ENCODE results near the gene RESP18.
A peak's percentile ranks its signal among the peaks of the same experiment; 100 is the strongest.

Gene RESP18

DNA sequence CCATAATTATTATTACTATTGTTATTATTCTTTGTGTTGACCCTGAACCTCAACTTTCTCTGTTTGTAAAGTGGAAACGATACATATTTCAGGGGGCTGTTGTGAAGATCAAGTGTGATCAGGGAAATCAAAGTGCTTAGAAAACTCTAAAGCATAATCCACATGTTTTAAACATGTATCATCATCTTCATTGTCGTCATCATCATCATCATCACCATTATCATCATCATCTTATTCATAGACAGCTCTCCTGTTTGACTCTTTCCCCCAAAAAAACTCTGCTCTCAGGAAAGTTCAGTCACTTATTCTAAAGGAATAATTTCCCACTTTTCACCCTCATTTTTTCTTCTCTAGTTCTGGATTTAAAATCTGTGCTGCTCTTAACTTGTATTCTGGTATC is 28.3 kb downstream of the RESP18 start:
- Histone ChIP-seq H3K79me2 (ENCODE audit: low read length) (no peaks in the 10 kb centered on the region), H3K9me2 (replicated peaks; ENCODE audit: insufficient read depth, low read length) (no peaks in the 10 kb centered on the region), H3K4me3 (ENCODE audit: low read length) (no peak overlapping the region), H3F3A (ENCODE audit: insufficient read depth, low read length) (peaks cover 5% of the 10 kb centered on the region; the same call in 1 of the 2 replicates), H3K36me3 (replicated peaks; ENCODE audit: insufficient read depth, low read length) (no peaks in the 10 kb centered on the region), H3K9ac (ENCODE audit: low read length) (no peak overlapping the region), H3K27me3 (replicated peaks; ENCODE audit: insufficient read depth, low read length) (peaks cover 70% of the 10 kb centered on the region), H2AFZ (ENCODE audit: low read length) (no peak overlapping the region), H3K4me1 (ENCODE audit: low read length) (peaks cover 11% of the 10 kb centered on the region), H3K9me3 (replicated peaks; ENCODE audit: insufficient read depth, low read length) (no peaks in the 10 kb centered on the region), H3K27ac (ENCODE audit: low read length) (no peak overlapping the region), H3K4me2 (ENCODE audit: low read depth, low read length) (no peak overlapping the region), H4K20me1 (ENCODE audit: insufficient read depth, low read length) (no peaks in the 10 kb centered on the region)
- DNase-seq = no peak
- TF ChIP-seq EZH2phosphoT487 (IDR thresholded peaks at IDR 0.05; ENCODE audit: low read length) (no peak), EZH2 (optimal IDR thresholded peaks at IDR 0.05; ENCODE audit: low read depth, low read length) (no peak)
- TF ChIP-seq, protein P1, sequence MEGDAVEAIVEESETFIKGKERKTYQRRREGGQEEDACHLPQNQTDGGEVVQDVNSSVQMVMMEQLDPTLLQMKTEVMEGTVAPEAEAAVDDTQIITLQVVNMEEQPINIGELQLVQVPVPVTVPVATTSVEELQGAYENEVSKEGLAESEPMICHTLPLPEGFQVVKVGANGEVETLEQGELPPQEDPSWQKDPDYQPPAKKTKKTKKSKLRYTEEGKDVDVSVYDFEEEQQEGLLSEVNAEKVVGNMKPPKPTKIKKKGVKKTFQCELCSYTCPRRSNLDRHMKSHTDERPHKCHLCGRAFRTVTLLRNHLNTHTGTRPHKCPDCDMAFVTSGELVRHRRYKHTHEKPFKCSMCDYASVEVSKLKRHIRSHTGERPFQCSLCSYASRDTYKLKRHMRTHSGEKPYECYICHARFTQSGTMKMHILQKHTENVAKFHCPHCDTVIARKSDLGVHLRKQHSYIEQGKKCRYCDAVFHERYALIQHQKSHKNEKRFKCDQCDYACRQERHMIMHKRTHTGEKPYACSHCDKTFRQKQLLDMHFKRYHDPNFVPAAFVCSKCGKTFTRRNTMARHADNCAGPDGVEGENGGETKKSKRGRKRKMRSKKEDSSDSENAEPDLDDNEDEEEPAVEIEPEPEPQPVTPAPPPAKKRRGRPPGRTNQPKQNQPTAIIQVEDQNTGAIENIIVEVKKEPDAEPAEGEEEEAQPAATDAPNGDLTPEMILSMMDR (IDR thresholded peaks at IDR 0.05; ENCODE audit: low read length) = no peak

GRCh38 chr2:219302412-219302968 is 30.1 kb downstream of the RESP18 start:
- Histone ChIP-seq H3K4me2 (ENCODE audit: low read depth, low read length) (no peak overlapping the region), H3K4me1 (ENCODE audit: low read length) (peaks cover 16% of the 10 kb centered on the region), H3K9ac (ENCODE audit: low read length) (no peak overlapping the region), H3K27me3 (replicated peaks; ENCODE audit: insufficient read depth, low read length) (peaks cover 68% of the 10 kb centered on the region), H3K9me2 (replicated peaks; ENCODE audit: insufficient read depth, low read length) (no peaks in the 10 kb centered on the region), H3F3A (ENCODE audit: insufficient read depth, low read length) (peaks cover 5% of the 10 kb centered on the region; the same call in 1 of the 2 replicates), H2AFZ (ENCODE audit: low read length) (no peak overlapping the region), H3K4me3 (ENCODE audit: low read length) (no peak overlapping the region), H3K9me3 (replicated peaks; ENCODE audit: insufficient read depth, low read length) (no peaks in the 10 kb centered on the region), H3K27ac (ENCODE audit: low read length) (no peak overlapping the region), H3K36me3 (replicated peaks; ENCODE audit: insufficient read depth, low read length) (no peaks in the 10 kb centered on the region), H4K20me1 (ENCODE audit: insufficient read depth, low read length) (no peaks in the 10 kb centered on the region), H3K79me2 (ENCODE audit: low read length) (no peaks in the 10 kb centered on the region)
- no peak for DNase-seq
- TF ChIP-seq EZH2 (optimal IDR thresholded peaks at IDR 0.05; ENCODE audit: low read depth, low read length) (no peak), EZH2phosphoT487 (IDR thresholded peaks at IDR 0.05; ENCODE audit: low read length) (no peak)
- TF ChIP-seq, protein P1 (IDR thresholded peaks at IDR 0.05; ENCODE audit: low read length) = no peak

GRCh38 chr2:219300022-219300421 is 32.5 kb downstream of the RESP18 start:
- Histone ChIP-seq H4K20me1 (ENCODE audit: insufficient read depth, low read length) (no peaks in the 10 kb centered on the region), H3K4me1 (ENCODE audit: low read length) (peaks cover 21% of the 10 kb centered on the region), H3K4me3 (ENCODE audit: low read length) (no peak overlapping the region), H3K36me3 (replicated peaks; ENCODE audit: insufficient read depth, low read length) (no peaks in the 10 kb centered on the region), H3K27ac (ENCODE audit: low read length) (no peak overlapping the region), H3K4me2 (ENCODE audit: low read depth, low read length) (peak overlapping the region; percentile 15; the same call in 1 of the 2 replicates), H2AFZ (ENCODE audit: low read length) (no peak overlapping the region), H3K79me2 (ENCODE audit: low read length) (no peaks in the 10 kb centered on the region), H3K27me3 (replicated peaks; ENCODE audit: insufficient read depth, low read length) (peaks cover 52% of the 10 kb centered on the region), H3K9me2 (replicated peaks; ENCODE audit: insufficient read depth, low read length) (no peaks in the 10 kb centered on the region), H3F3A (ENCODE audit: insufficient read depth, low read length) (peaks cover 9% of the 10 kb centered on the region; the same call in 1 of the 2 replicates), H3K9ac (ENCODE audit: low read length) (no peak overlapping the region), H3K9me3 (replicated peaks; ENCODE audit: insufficient read depth, low read length) (no peaks in the 10 kb centered on the region)
- TF ChIP-seq, protein P1 (IDR thresholded peaks at IDR 0.05; ENCODE audit: low read length) = no peak
- TF ChIP-seq EZH2phosphoT487 (IDR thresholded peaks at IDR 0.05; ENCODE audit: low read length) (no peak), EZH2 (optimal IDR thresholded peaks at IDR 0.05; ENCODE audit: low read depth, low read length) (no peak)
- no peak for DNase-seq

Data from MM.1S (cell line).